ENCODE results near the gene RNF26. TPM values are rescaled to one million over a fixed set of nuclear protein-coding genes. Genes with fewer than 3 reads are reported as not detected.

The RNF26 gene
- polyA plus RNA-seq, 1 of the 3 experiments (the other 2 are of a cell fraction) = 31.9 TPM

DNA sequence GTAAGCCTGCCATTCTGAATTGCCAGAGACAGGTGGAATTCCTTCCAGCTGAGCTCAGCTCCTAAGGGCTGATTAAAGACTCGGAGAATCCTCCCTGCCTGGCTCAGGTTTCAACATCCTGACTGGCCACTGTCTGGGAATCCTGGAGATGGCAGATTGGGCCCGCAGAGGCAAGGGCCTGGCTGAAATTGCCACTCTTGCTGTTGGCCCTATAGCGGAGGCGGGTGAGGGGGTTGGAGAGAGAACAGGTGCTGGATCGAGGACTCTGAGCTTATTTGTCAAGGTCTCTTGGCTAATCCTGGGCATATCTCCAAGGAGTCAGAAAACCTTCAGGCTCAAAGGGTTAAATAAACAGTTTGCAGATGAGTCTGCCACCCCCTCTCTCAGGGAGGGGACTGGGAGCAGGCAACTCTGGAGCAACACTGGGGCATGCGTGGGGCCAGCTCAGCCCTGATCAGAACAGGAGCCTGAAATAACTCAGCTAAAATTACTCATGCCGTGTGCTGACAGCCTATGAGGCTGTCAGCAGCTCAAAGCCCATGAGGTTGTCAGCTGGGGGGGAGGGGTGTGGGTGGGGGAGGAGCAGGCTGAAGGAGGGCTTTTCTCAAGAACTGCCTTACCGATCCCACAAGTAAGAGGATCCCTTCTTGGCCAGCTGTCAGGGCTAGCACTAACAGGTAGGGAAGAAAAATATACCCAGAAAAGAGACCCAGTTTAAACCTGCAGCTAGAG, 26.9 kb downstream of the RNF26 start:
- Histone ChIP-seq H3K4me3 (ENCODE audit: low read depth in 2 of 2, low read length in 1 of 2) (no peak overlapping the region), H2AFZ (ENCODE audit: low read depth) (no peak overlapping the region), H4K20me1 (ENCODE audit: insufficient read depth) (no peaks in the 10 kb centered on the region), H3K79me2 (ENCODE audit: insufficient read depth) (no peaks in the 10 kb centered on the region), H3K9me3 (no peaks in the 10 kb centered on the region), H3K4me1 (ENCODE audit: control insufficient read depth in 1 of 2, insufficient read depth in 2 of 2, low read depth in 1 of 2, low read length in 1 of 2) (peaks cover 25 to 47% of the 10 kb centered on the region in 2 experiments; a peak in 3 of 4 replicates), H3K9ac (no peak overlapping the region), H3K9me2 (no peaks in the 10 kb centered on the region), H3K36me3 (replicated peaks in 1 of 2; ENCODE audit: control insufficient read depth in 1 of 2, insufficient read depth in 2 of 2, low read length in 1 of 2) (peaks cover 0 to 3% of the 10 kb centered on the region in 2 experiments), H3K27ac (ENCODE audit: low read depth in 2 of 2, low read length in 1 of 2) (peak overlapping the region; percentile 11 to 36; a peak in 3 of 4 replicates), H3K27me3 (ENCODE audit: insufficient read depth) (no peaks in the 10 kb centered on the region), H3K4me2 (peak overlapping the region; percentile 58), H3F3A (replicated peaks; ENCODE audit: insufficient read depth) (peaks cover 21% of the 10 kb centered on the region)
- ChIA-PET CTCF (interaction anchor here (1.4 to 5.1 kb wide), 8 partner anchors 8 to 114 kb away, joined by 3 to 41 read pairs (median 18); partner anchors contain the start of gene USP2), POLR2A (no interaction called here)
- DNase-seq = peak; percentile 26
- 13% methylated on average over 7 of the region's 8 CpGs for WGBS (ENCODE audit: low lambda C conversion rate)
- TF ChIP-seq, protein P1, sequence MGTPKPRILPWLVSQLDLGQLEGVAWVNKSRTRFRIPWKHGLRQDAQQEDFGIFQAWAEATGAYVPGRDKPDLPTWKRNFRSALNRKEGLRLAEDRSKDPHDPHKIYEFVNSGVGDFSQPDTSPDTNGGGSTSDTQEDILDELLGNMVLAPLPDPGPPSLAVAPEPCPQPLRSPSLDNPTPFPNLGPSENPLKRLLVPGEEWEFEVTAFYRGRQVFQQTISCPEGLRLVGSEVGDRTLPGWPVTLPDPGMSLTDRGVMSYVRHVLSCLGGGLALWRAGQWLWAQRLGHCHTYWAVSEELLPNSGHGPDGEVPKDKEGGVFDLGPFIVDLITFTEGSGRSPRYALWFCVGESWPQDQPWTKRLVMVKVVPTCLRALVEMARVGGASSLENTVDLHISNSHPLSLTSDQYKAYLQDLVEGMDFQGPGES (IDR thresholded peaks at IDR 0.05; ENCODE audit: low read depth, low read length) = no peak
- TF ChIP-seq NRF1 (IDR thresholded peaks at IDR 0.05; ENCODE audit: low read depth, low read length) = peak; percentile 55
- TF ChIP-seq SIN3A (IDR thresholded peaks at IDR 0.05; ENCODE audit: borderline replicate concordance, low read depth, low read length) = no peak; the same call in 1 of the 2 replicates
- no peak for TF ChIP-seq TAF1 (IDR thresholded peaks at IDR 0.05; ENCODE audit: borderline replicate concordance, low read depth, low read length)
- TF ChIP-seq POLR2AphosphoS5 (IDR thresholded peaks at IDR 0.05; ENCODE audit: low read depth, low read length) = 0 out of 2 replicates have a peak, but pooled peaks have one; percentile 7
- TF ChIP-seq RAD21 (IDR thresholded peaks at IDR 0.05; ENCODE audit: low read length) = no peak
- TF ChIP-seq ZBTB33 (IDR thresholded peaks at IDR 0.05; ENCODE audit: borderline replicate concordance, low read depth) = peak; percentile 64; the same call in 1 of the 2 replicates
- TF ChIP-seq SMC3 (IDR thresholded peaks at IDR 0.05; ENCODE audit: low read depth, low read length) = no peak
- no peak for TF ChIP-seq EZH2phosphoT487 (IDR thresholded peaks at IDR 0.05; ENCODE audit: borderline replicate concordance, low read depth)
- TF ChIP-seq CTCF (IDR thresholded peaks at IDR 0.05) = no peak
- peak; percentile 5 for TF ChIP-seq RXRA (IDR thresholded peaks at IDR 0.05; ENCODE audit: borderline replicate concordance, low read depth)
- TF ChIP-seq JUND (IDR thresholded peaks at IDR 0.05) = peak; percentile 69
- no peak for TF ChIP-seq YY1 (IDR thresholded peaks at IDR 0.05; ENCODE audit: low read depth)
- TF ChIP-seq PBX3 (IDR thresholded peaks at IDR 0.05) = peak; percentile 90
- no peak for TF ChIP-seq GABPA (IDR thresholded peaks at IDR 0.05; ENCODE audit: low read depth)
- TF ChIP-seq FOXJ3 (CRISPR knock-in tag; IDR thresholded peaks at IDR 0.05) = no peak
- TF ChIP-seq, protein P2, sequence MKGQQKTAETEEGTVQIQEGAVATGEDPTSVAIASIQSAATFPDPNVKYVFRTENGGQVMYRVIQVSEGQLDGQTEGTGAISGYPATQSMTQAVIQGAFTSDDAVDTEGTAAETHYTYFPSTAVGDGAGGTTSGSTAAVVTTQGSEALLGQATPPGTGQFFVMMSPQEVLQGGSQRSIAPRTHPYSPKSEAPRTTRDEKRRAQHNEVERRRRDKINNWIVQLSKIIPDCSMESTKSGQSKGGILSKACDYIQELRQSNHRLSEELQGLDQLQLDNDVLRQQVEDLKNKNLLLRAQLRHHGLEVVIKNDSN (IDR thresholded peaks at IDR 0.05; ENCODE audit: borderline replicate concordance, low read depth) = no peak
- TF ChIP-seq, protein P3, sequence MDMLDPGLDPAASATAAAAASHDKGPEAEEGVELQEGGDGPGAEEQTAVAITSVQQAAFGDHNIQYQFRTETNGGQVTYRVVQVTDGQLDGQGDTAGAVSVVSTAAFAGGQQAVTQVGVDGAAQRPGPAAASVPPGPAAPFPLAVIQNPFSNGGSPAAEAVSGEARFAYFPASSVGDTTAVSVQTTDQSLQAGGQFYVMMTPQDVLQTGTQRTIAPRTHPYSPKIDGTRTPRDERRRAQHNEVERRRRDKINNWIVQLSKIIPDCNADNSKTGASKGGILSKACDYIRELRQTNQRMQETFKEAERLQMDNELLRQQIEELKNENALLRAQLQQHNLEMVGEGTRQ (IDR thresholded peaks at IDR 0.05; ENCODE audit: borderline replicate concordance, low read depth, low read length) = no peak
- no peak for TF ChIP-seq FOXM1 (IDR thresholded peaks at IDR 0.05; ENCODE audit: low read depth)
- TF ChIP-seq TCF12 (IDR thresholded peaks at IDR 0.05) = peak; percentile 71
- TF ChIP-seq MXI1 (IDR thresholded peaks at IDR 0.05; ENCODE audit: low read depth, low read length) = 0 out of 2 replicates have a peak, but pooled peaks have one; percentile 38
- TF ChIP-seq RCOR1 (IDR thresholded peaks at IDR 0.05; ENCODE audit: low read length) = peak; percentile 7; the same call in 1 of the 2 replicates
- peak; percentile 62; the same call in 1 of the 2 replicates for TF ChIP-seq MEF2A (IDR thresholded peaks at IDR 0.05; ENCODE audit: borderline replicate concordance, low read depth)
- 0 out of 2 replicates have a peak, but pooled peaks have one; percentile 8 for TF ChIP-seq NFIC (IDR thresholded peaks at IDR 0.05; ENCODE audit: borderline replicate concordance)
- peak; percentile 46; the same call in 1 of the 2 replicates for TF ChIP-seq MAX (IDR thresholded peaks at IDR 0.05; ENCODE audit: low read depth)
